ENCODE measurements around the gene TP53BP1. TPM values are rescaled to one million over a fixed set of nuclear protein-coding genes. Genes with fewer than 3 reads are reported as not detected.

The TP53BP1 gene
- total RNA-seq, 4 donors from 2014 or later = 37.6 to 47.4 (median 42.4) TPM

- Histone ChIP-seq H3K27ac (no peak overlapping the region), H3K27me3 (no peaks in the 10 kb centered on the region), H3K36me3 (peaks cover 0 to 70% (median 0%) of the 10 kb centered on the region in 3 donors), H3K9me3 (peaks cover 0 to 28% (median 0%) of the 10 kb centered on the region in 4 donors), H3K4me1 (peaks cover 0 to 12% (median 0%) of the 10 kb centered on the region in 4 donors), H3K4me3 (no peak overlapping the region)
- no peak for DNase-seq (ENCODE audit: low spot score in 2 of 2)
- WGBS, 2 donors = 78 to 81% methylated on average over 9 to 12 of the region's 12 CpGs
- TF ChIP-seq POLR2A (IDR thresholded peaks at IDR 0.05) (no peak), CTCF (IDR thresholded peaks at IDR 0.05) (no peak), EP300 (IDR thresholded peaks at IDR 0.05) (no peak)
Observed at GRCh38 chr15:43527802-43528541, 35.0 kb upstream of the TP53BP1 start.

DNA sequence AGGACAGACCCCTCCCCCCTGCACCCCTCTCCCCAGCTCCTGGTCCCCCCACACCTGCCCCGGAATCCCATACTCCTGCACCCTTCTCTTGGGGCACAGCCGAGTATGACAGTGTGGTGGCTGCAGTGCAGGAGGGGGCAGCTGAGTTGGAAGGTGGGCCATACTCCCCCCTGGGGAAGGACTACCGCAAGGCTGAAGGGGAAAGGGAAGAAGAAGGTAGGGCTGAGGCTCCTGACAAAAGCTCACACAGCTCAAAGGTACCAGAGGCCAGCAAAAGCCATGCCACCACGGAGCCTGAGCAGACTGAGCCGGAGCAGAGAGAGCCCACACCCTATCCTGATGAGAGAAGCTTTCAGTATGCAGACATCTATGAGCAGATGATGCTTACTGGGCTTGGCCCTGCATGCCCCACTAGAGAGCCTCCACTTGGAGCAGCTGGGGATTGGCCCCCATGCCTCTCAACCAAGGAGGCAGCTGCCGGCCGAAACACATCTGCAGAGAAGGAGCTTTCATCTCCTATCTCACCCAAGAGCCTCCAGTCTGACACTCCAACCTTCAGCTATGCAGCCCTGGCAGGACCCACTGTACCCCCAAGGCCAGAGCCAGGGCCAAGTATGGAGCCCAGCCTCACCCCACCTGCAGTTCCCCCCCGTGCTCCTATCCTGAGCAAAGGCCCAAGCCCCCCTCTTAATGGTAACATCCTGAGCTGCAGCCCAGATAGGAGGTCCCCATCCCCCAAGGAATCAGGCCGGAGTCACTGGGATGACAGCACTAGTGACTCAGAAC is 34.3 kb upstream of the TP53BP1 start:
- Histone ChIP-seq H3K27ac (no peak overlapping the region), H3K4me3 (no peak overlapping the region), H3K4me1 (peaks cover 0 to 12% (median 0%) of the 10 kb centered on the region in 4 donors), H3K9me3 (peaks cover 0 to 33% (median 0%) of the 10 kb centered on the region in 4 donors), H3K27me3 (no peaks in the 10 kb centered on the region), H3K36me3 (peaks cover 0 to 78% (median 0%) of the 10 kb centered on the region in 3 donors)
- no peak for DNase-seq (ENCODE audit: low spot score in 2 of 2)
- WGBS, 2 donors = 82 to 84% methylated on average over 9 of the region's 9 CpGs
- TF ChIP-seq EP300 (IDR thresholded peaks at IDR 0.05) (no peak), CTCF (IDR thresholded peaks at IDR 0.05) (no peak), POLR2A (IDR thresholded peaks at IDR 0.05) (no peak)

GRCh38 chr15:43526261-43526930 is 33.4 kb upstream of the TP53BP1 start:
- DNase-seq (ENCODE audit: low spot score in 2 of 2) = no peak
- no peak overlapping the region for H3K4me3 ChIP-seq
- H3K27ac ChIP-seq = no peak overlapping the region
- WGBS, 2 donors = 86 to 90% methylated on average over 11 of the region's 11 CpGs
- peaks cover 0 to 86% (median 0%) of the 10 kb centered on the region in 3 donors for H3K36me3 ChIP-seq
- H3K4me1 ChIP-seq = peaks cover 0 to 7% (median 0%) of the 10 kb centered on the region in 4 donors
- H3K27me3 ChIP-seq = no peaks in the 10 kb centered on the region
- peaks cover 0 to 35% (median 0%) of the 10 kb centered on the region in 4 donors for H3K9me3 ChIP-seq
- TF ChIP-seq CTCF (IDR thresholded peaks at IDR 0.05) (no peak), POLR2A (IDR thresholded peaks at IDR 0.05) (no peak), EP300 (IDR thresholded peaks at IDR 0.05) (no peak)

GRCh38 chr15:43525131-43525530 is 32.2 kb upstream of the TP53BP1 start:
- DNase-seq (ENCODE audit: low spot score in 2 of 2) = no peak
- Histone ChIP-seq H3K4me1 (no peaks in the 10 kb centered on the region), H3K36me3 (peaks cover 0 to 96% (median 4%) of the 10 kb centered on the region in 3 donors), H3K4me3 (no peak overlapping the region), H3K27ac (no peak overlapping the region), H3K9me3 (peaks cover 0 to 35% (median 0%) of the 10 kb centered on the region in 4 donors), H3K27me3 (no peaks in the 10 kb centered on the region)
- 93% methylated on average over 4 of the region's 4 CpGs for WGBS, 2 donors
- TF ChIP-seq CTCF (IDR thresholded peaks at IDR 0.05) = no peak
- TF ChIP-seq POLR2A (IDR thresholded peaks at IDR 0.05) = no peak
- TF ChIP-seq EP300 (IDR thresholded peaks at IDR 0.05) = no peak
